ENCODE results near the gene HDAC1.

DNA sequence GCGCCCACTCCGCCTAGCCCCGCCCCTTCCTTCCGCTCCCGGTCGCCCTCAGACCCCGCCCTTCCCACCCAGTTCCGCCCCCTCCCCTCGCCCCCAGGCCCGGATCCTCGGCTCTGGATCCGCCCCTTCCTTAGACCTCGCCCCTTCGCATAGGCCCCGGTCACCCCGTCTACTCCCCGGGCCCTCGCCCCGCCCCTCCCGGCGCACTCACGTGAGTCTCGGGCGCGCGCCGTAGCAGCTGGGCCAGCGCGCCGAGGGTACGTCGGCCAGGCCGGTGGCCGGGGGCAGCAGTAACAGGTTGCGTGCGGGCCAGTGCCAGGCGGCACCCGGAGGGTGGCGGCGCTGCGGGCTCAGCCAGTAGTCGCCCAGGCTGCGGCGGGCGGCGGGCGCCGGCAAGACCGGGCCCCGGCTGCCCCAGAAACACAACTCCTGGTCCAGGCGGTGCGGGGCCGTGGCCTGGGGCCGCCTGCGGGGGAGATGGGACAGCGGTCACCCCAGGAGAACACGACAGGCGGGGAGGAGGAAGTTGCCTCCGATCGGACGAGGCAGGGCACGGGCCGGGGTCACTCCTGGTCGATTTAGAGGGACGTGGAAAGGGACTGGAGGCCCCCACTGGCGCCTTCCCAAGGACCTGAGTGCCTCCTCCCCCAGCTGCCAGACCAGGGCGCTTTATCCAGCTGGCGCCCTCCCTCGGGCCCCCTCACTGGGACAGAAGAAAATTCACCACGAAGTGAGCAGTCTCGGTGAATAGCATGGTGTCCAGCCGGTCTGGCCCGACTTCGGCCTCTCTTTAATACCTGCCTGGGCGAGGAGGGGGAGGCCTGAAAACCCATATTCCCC, 59.7 kb downstream of the HDAC1 start:
- TF ChIP-seq, protein P1, sequence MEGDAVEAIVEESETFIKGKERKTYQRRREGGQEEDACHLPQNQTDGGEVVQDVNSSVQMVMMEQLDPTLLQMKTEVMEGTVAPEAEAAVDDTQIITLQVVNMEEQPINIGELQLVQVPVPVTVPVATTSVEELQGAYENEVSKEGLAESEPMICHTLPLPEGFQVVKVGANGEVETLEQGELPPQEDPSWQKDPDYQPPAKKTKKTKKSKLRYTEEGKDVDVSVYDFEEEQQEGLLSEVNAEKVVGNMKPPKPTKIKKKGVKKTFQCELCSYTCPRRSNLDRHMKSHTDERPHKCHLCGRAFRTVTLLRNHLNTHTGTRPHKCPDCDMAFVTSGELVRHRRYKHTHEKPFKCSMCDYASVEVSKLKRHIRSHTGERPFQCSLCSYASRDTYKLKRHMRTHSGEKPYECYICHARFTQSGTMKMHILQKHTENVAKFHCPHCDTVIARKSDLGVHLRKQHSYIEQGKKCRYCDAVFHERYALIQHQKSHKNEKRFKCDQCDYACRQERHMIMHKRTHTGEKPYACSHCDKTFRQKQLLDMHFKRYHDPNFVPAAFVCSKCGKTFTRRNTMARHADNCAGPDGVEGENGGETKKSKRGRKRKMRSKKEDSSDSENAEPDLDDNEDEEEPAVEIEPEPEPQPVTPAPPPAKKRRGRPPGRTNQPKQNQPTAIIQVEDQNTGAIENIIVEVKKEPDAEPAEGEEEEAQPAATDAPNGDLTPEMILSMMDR (conservative IDR thresholded peaks at IDR 0.05; ENCODE audit: low read length) = no peak
- no peak for TF ChIP-seq EZH2phosphoT487 (IDR thresholded peaks at IDR 0.05; ENCODE audit: borderline replicate concordance, low read depth, low read length)
